Placental epithelial cell (primary cell): ENCODE results near the gene POLR2J2. TPM values are rescaled to one million over a fixed set of nuclear protein-coding genes. Genes with fewer than 3 reads are reported as not detected.

Source experiments
- small RNA-seq: library from RNA; depleted of rRNA; stranded (forward); fragments of <200 nt; gene quantifications from one replicate; pipeline ENCODE3, GENCODE V24; 2012
- total RNA-seq: library from RNA; depleted of rRNA; stranded (reverse); fragments of >200 nt; gene quantifications from 2 replicates; pipeline ENCODE4 v1.2.3, GENCODE V29; 2012

Gene POLR2J2
- total RNA-seq, result 2.8 and 6.7 TPM in 2 replicates

DNA sequence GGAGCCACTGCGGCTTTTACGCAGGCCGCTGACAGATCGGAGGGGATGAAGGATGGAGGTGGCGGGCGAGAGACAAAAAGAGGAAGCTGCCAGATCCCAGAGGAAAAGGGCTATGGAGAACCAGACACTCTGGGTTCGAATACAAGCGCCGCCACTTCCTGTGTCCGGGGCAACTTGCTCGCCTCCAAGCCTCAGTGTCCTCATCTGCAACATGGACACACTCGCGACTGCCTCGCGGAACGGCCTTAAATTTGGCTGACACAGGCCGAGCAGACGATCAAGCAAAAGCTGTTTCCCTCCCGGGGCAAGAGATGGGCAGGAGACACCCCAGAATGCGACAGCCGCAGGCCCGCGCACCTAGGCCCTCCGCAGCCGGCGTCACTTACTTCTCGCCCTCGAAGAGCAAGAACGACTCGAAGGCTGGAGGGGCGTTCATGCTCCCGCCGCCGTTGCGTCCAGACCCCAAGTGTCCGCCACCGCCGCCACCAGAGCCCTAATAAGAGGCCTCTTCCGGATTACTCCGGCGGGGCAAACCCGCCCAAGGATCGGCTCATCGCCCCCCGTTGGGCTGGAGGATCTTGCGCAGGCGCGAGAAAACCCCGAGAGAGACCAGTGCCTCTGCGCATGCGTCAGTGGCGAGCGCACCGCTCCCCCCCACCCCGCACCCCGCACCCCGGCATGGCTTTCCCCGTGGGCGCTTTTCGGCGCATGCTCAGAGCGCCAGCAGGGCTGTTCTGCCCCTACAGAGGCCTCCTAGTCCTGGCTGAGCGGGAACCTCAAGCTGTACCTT is at the start of gene POLR2J2:
TSS of gene POLR2J2 (minus strand) at position 498 of the 790 bp plus-strand sequence. CDS start at position 436, 62 bp downstream.

DNA sequence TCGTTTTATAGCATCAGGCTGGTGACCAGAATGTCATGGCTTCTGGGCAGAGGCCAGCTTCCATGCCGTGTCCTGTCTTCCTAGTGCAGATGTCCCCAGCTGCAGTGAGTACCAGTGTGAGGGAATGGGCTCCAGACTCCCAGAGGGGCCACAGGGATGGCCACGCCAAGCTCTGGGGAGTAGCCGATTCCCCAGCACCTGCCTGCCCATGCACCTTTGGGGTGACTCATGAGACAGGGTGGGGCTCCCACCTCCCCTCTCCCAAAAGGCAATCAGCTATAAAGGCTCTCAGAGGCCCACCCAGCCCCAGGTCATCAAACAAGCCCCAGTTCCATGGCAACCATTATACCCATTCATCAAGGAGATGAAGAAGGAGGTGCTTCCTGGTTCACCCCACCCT is 21.5 kb downstream of the POLR2J2 start, which contains the start of gene SPDYE2B:
TSS of gene SPDYE2B (plus strand) at position 396 of the 400 bp plus-strand sequence. CDS start 2,030 bp downstream, outside the sequence.

DNA sequence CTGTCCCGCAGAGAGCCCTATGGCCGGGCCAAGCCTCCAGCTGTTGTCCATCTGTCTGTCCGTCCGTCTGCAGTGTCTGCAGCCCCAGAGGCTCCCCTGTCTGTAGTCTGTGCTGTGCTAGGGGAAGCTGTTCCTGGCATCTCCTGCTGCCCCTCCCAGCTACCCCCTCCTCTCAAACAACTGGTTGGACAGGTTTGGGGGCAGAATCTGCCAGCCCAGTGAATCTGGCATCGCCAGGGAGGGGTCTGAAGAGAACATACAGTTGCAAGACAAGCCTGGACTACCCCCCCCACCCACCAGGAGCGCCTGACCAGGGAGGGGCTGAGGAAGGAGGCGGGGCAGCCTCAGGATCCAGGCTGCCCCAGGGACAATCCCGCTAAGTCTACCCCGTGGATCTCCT is 28.8 kb downstream of the POLR2J2 start, which contains the start of gene UPK3BL1:
TSS of gene UPK3BL1 (minus strand) at position 101 of the 400 bp plus-strand sequence. CDS start at position 51, 50 bp downstream.

DNA sequence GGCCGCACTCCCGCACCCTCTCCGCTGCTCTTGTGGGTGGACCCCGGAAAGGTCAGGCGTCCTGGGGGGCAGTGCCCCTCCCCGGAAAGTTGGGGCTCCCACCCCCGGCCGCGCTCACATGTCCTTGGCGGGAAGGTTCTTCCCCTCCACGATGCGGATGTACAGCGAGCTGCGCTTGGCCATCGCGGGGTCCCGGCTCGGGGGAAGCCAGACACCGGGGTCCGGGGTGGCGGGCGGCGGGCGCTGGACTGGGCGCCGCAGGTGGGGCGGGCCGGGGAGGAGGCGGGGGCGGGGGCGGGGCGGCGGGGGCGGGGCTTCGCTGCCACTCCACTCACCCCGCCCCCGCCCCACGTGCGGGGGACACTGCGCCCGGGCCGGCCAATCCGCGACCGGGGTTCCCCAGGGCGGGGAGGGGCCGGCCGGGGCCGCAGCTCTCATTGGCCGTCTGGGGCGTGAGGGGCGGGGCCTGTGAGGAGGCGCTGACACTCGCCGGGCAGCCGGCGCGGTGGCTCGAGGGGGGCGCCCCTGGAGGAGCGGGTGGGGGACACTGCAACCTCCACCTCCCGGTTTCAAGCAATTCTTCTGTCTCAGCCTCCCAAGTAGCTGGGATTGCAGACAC is 54.8 kb downstream of the POLR2J2 start, which contains the start of gene RASA4:
TSS of gene RASA4 (minus strand) at position 250 of the 619 bp plus-strand sequence. CDS start at position 183, 67 bp downstream.

Small RNA genes within 50 kb of the gene (small RNA-seq; reads per million reads assigned to genes)
- gene AC105052.3 (not detected), gene UPK3BL1 (not detected)

Other genes starting within 250 kb of the POLR2J2 start
- 15.7 and 20.1 TPM in 2 replicates for gene ORAI2, start 238.1 kb downstream of the POLR2J2 start, total RNA-seq
- 12.1 and 19.6 TPM in 2 replicates for gene ALKBH4, start 206.8 kb downstream of the POLR2J2 start, total RNA-seq
- gene LRWD1, start 206.7 kb downstream of the POLR2J2 start, total RNA-seq, result 17.7 and 20.8 TPM in 2 replicates
- gene POLR2J, start 192.7 kb downstream of the POLR2J2 start, total RNA-seq, result 25.5 and 28.5 TPM in 2 replicates
- gene RASA4B, start 153.9 kb downstream of the POLR2J2 start, total RNA-seq, result 0.65 and 2.0 TPM in 2 replicates
- gene UPK3BL2, start 128.0 kb downstream of the POLR2J2 start, total RNA-seq, result 12.2 and 20.2 TPM in 2 replicates
- gene SPDYE2, start 120.4 kb downstream of the POLR2J2 start, total RNA-seq, result not detected in 2 replicates
- gene POLR2J3, start 99.1 kb downstream of the POLR2J2 start, total RNA-seq, result 27.9 and 60.4 TPM in 2 replicates
- 1.4 and 13.7 TPM in 2 replicates for gene RASA4, start 54.9 kb downstream of the POLR2J2 start, total RNA-seq
- gene UPK3BL1, start 28.9 kb downstream of the POLR2J2 start, total RNA-seq, result 37.7 and 56.5 TPM in 2 replicates
- gene SPDYE2B, start 21.3 kb downstream of the POLR2J2 start, total RNA-seq, result not detected in 2 replicates
- gene FAM185A, start 77.3 kb upstream of the POLR2J2 start, total RNA-seq, result 15.4 and 16.1 TPM in 2 replicates
- 148 and 183 TPM in 2 replicates for gene LRRC17, start 241.3 kb upstream of the POLR2J2 start, total RNA-seq